Endothelial cell of umbilical vein (primary cell): ENCODE measurements around the gene ABCD1.

Experiments
- CTCF ChIP-seq, 2 donors: IDR thresholded peaks; 1 replicate in 1 of 2; 2 replicates in 1 of 2; pipeline ENCODE4 v1.5.1; 2011; ENCODE audit warnings: low read length in 2 of 2, mild to moderate bottlenecking in 2 of 2, moderate library complexity in 2 of 2, control low read depth in 1 of 2, inconsistent platforms in 1 of 2, low read depth in 1 of 2; ENCODE audit not compliant: insufficient read depth in 1 of 2; ENCODE audit errors: extremely low read depth in 1 of 2
- FOS ChIP-seq: IDR thresholded peaks from 2 replicates; pipeline ENCODE4 v1.6.1; 2011; ENCODE audit warnings: mild to moderate bottlenecking, low read length, moderate library complexity, borderline replicate concordance; ENCODE audit not compliant: insufficient read depth
- POLR2A ChIP-seq: IDR thresholded peaks from 2 replicates; pipeline ENCODE4 v1.6.1; 2012; ENCODE audit warnings: low read depth, mild to moderate bottlenecking, control low read depth, low read length
- POLR2AphosphoS5 ChIP-seq: IDR thresholded peaks from 2 replicates; pipeline ENCODE4 v1.6.1; 2012; ENCODE audit warnings: low read depth, mild to moderate bottlenecking, control low read depth, low read length, moderate library complexity; ENCODE audit not compliant: insufficient read depth

GRCh38 chrX:153763298-153763932 is 38.8 kb downstream of the ABCD1 start:
- TF ChIP-seq POLR2A: no peak
- TF ChIP-seq CTCF (IDR thresholded peaks at IDR 0.05; ENCODE audit: extremely low read depth in 1 of 2, insufficient read depth in 1 of 2, low read depth in 1 of 2, low read length in 2 of 2): no peak
- no peak for TF ChIP-seq FOS
- no peak for TF ChIP-seq POLR2AphosphoS5
